ENCODE data around the gene DGLUCY. TPM values are rescaled to one million over a fixed set of nuclear protein-coding genes. Genes with fewer than 3 reads are reported as not detected.
"Not testable (repeated sequence)": the region's sequence is repeated elsewhere in the genome, so short reads cannot be mapped to it uniquely, and the experiment has no call there.

Gene DGLUCY
- total RNA-seq, 2 experiments from 2014 or later: 52.3 to 59.3 TPM

DNA sequence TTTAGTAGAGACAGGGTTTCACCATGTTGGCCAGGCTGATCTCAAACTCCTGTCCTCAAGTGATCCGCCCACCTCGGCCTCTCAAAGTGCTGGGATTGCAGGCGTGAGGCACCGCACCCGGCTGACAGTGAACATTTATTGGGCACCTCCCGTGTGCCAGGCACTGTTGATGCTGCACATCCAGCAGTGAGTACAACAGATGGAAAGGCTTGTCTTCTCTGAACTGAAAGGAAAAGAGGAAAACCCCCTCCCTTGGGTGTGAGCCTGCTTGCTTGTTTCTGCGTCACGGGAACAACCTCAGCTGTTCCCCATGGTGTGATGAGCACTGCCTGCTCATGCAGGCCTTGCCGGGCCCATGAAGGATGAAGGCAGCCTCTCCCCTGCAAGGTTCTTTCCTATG, 39.5 kb downstream of the DGLUCY start:
- POLR2A ChIA-PET: no interaction called here
- no peak for DNase-seq
- Mint-ChIP-seq H3K4me1 (ENCODE audit: low read depth) (peaks cover 15% of the 10 kb centered on the region), H3K27me3 (no peaks in the 10 kb centered on the region), H3K36me3 (ENCODE audit: low read depth) (peaks cover 14% of the 10 kb centered on the region), H3K4me3 (no peak overlapping the region), H3K27ac (no peak overlapping the region), H3K9me3 (no peaks in the 10 kb centered on the region)
- TF ChIP-seq, protein P1, sequence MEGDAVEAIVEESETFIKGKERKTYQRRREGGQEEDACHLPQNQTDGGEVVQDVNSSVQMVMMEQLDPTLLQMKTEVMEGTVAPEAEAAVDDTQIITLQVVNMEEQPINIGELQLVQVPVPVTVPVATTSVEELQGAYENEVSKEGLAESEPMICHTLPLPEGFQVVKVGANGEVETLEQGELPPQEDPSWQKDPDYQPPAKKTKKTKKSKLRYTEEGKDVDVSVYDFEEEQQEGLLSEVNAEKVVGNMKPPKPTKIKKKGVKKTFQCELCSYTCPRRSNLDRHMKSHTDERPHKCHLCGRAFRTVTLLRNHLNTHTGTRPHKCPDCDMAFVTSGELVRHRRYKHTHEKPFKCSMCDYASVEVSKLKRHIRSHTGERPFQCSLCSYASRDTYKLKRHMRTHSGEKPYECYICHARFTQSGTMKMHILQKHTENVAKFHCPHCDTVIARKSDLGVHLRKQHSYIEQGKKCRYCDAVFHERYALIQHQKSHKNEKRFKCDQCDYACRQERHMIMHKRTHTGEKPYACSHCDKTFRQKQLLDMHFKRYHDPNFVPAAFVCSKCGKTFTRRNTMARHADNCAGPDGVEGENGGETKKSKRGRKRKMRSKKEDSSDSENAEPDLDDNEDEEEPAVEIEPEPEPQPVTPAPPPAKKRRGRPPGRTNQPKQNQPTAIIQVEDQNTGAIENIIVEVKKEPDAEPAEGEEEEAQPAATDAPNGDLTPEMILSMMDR (IDR thresholded peaks at IDR 0.05): no peak
- intact Hi-C loops (cut with micrococcal nuclease): no loop called here
- CTCF ChIA-PET: interaction anchor here (1.1 to 2.6 kb wide), 4 partner anchors 9 to 250 kb away, joined by 3 to 10 read pairs (median 5); no protein-coding TSS in a partner anchor
- ATAC-seq: no peak

DNA sequence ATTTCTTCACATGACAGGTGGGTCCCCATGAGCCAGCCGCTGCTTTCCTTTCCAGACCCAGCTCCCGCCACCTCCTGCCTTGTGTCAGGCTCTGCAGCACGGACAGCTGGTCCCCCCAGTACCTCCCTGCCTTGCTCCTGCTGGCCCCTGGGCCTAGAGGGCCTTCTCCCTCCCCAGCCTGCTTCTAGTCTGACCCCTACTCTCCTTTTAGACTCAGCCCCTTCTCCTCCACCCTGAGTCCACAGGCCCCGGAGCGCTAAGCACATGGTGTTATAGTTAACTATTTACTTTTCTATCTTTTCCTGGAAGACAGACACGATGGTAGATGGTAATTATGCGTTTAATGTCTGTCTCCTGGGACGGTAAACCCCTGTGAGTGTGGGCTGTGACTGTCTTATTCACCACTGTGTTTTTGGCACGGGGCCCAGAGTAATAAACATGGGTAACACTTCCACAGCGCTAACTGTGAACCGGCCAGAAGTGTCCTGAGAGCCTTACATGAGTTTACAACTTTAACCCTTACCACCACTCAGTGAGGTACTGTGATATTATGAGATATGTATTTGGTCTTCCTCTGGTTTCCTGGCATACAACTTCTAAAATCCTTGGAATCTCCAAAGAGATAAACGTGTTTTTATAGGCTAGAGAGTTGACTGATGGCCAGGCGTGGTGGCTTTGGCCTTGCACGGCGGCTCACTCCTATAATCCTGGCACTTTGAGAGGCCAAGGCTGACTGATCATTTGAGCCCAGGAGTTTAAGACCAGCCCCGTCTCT, 41.2 kb downstream of the DGLUCY start:
- intact Hi-C loops (cut with micrococcal nuclease): no loop called here
- ChIA-PET POLR2A (interaction anchor here (1.0 kb wide), 2 partner anchors 10 to 23 kb away, joined by 3 read pairs; no protein-coding TSS in a partner anchor), CTCF (interaction anchor here (0.8 to 2.6 kb wide), 6 partner anchors 10 to 252 kb away, joined by 3 to 10 read pairs (median 4); no protein-coding TSS in a partner anchor)
- peaks cover 15% of the 10 kb centered on the region for H3K36me3 Mint-ChIP-seq (ENCODE audit: low read depth)
- no peaks in the 10 kb centered on the region for H3K9me3 Mint-ChIP-seq
- DNase-seq: peak; percentile 50
- TF ChIP-seq, protein P1 (IDR thresholded peaks at IDR 0.05): no peak
- H3K4me1 Mint-ChIP-seq (ENCODE audit: low read depth): peaks cover 15% of the 10 kb centered on the region
- no peak overlapping the region for H3K4me3 Mint-ChIP-seq
- H3K27ac Mint-ChIP-seq: peak overlapping the region; percentile 18
- ATAC-seq: peak; percentile 69
- no peaks in the 10 kb centered on the region for H3K27me3 Mint-ChIP-seq

GRCh38 chr14:91155626-91156089, 41.8 kb downstream of the DGLUCY start:
- intact Hi-C loops (cut with micrococcal nuclease): no loop called here
- peaks cover 20% of the 10 kb centered on the region for H3K36me3 Mint-ChIP-seq (ENCODE audit: low read depth)
- TF ChIP-seq, protein P1 (IDR thresholded peaks at IDR 0.05): no peak
- no peaks in the 10 kb centered on the region for H3K27me3 Mint-ChIP-seq
- ChIA-PET CTCF (interaction anchor here (0.9 to 1.3 kb wide), 2 partner anchors 11 to 19 kb away, joined by 3 to 4 read pairs; no protein-coding TSS in a partner anchor), POLR2A (no interaction called here)
- ATAC-seq: no peak
- H3K4me1 Mint-ChIP-seq (ENCODE audit: low read depth): peaks cover 15% of the 10 kb centered on the region
- H3K4me3 Mint-ChIP-seq: no peak overlapping the region
- DNase-seq: peak; percentile 35
- H3K9me3 Mint-ChIP-seq: no peaks in the 10 kb centered on the region
- no peak overlapping the region for H3K27ac Mint-ChIP-seq

- CTCF ChIA-PET: interaction anchor here (0.9 to 1.3 kb wide), 2 partner anchors 10 to 19 kb away, joined by 3 to 4 read pairs; no protein-coding TSS in a partner anchor
- Mint-ChIP-seq H3K4me1 (ENCODE audit: low read depth) (peaks cover 14% of the 10 kb centered on the region), H3K36me3 (ENCODE audit: low read depth) (peaks cover 22% of the 10 kb centered on the region)
- H3K27ac Mint-ChIP-seq; H3K4me3 Mint-ChIP-seq; DNase-seq; ATAC-seq; POLR2A ChIA-PET; H3K9me3 Mint-ChIP-seq; H3K27me3 Mint-ChIP-seq; intact Hi-C loops (cut with micrococcal nuclease): not testable (repeated sequence)
These were observed 42.3 kb downstream of the DGLUCY start for GRCh38 chr14:91156142-91156666.

DNA sequence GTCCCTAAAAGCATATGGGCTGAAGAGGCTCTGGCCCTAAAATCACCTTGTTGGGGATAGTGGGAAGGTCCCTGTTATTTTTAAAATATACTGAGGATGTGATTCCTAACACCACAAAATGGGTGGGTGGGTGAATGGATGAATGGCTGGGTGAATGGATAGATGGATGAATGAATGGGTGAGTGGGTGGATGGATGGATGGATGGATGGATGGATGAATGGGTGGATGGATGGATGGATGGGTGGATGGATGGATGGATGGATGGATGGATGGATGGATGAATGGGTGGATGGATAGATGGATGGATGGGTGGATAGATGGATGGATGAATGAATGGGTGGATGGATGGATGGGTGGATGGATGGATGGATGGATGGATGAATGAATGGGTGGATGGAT, 43.0 kb downstream of the DGLUCY start:
- peaks cover 25% of the 10 kb centered on the region for H3K36me3 Mint-ChIP-seq (ENCODE audit: low read depth)

More for the DNA sequence above, 43.0 kb downstream of the DGLUCY start:
- DNase-seq; CTCF ChIA-PET; intact Hi-C loops (cut with micrococcal nuclease); POLR2A ChIA-PET; H3K27ac Mint-ChIP-seq; H3K9me3 Mint-ChIP-seq; H3K27me3 Mint-ChIP-seq; ATAC-seq; H3K4me3 Mint-ChIP-seq: not testable (repeated sequence)
- H3K4me1 Mint-ChIP-seq (ENCODE audit: low read depth): peaks cover 14% of the 10 kb centered on the region
